Astrocyte (in vitro differentiated cells and primary cell): Measurements from ENCODE around the gene STARD3NL. TPM values are rescaled to one million over a fixed set of nuclear protein-coding genes. Genes with fewer than 3 reads are reported as not detected.
A peak's percentile ranks its signal among the peaks of the same experiment; 100 is the strongest.

Experiments
- DNase-seq: peaks from one replicate; pipeline ENCODE4 v3.0.0-alpha.2; 2010; ENCODE audit warnings: low read depth
- FAIRE-seq: peaks from 2 replicates; lab custom pipeline; 2011; peaks lifted over from hg19 to GRCh38; lab: Jason Lieb, UNC
- H2AFZ ChIP-seq: 2 replicates; pipeline ENCODE4 v1.6.0; 2012; ENCODE audit warnings: low read depth, low read length, inconsistent platforms
- H3K27ac ChIP-seq: 2 replicates; pipeline ENCODE4 v1.5.1; 2011; ENCODE audit warnings: low read depth, low read length, inconsistent platforms
- H3K27me3 ChIP-seq: 2 replicates; pipeline ENCODE4 v1.6.0; 2011; ENCODE audit warnings: low read length, inconsistent platforms; ENCODE audit not compliant: insufficient read depth
- H3K36me3 ChIP-seq: 2 replicates; pipeline ENCODE4 v1.5.1; 2011; ENCODE audit warnings: low read length, inconsistent platforms; ENCODE audit not compliant: insufficient read depth
- H3K4me1 ChIP-seq: 2 replicates; pipeline ENCODE4 v1.5.1; 2011; ENCODE audit warnings: low read length, inconsistent platforms; ENCODE audit not compliant: insufficient read depth
- H3K4me2 ChIP-seq: 2 replicates; pipeline ENCODE4 v1.6.0; 2012; ENCODE audit warnings: low read length, inconsistent platforms
- H3K4me3 ChIP-seq: 2 replicates; pipeline ENCODE4 v1.5.1; 2011; ENCODE audit warnings: low read depth, mild to moderate bottlenecking, low read length, inconsistent platforms; ENCODE audit not compliant: insufficient read depth
- H3K79me2 ChIP-seq: 2 replicates; pipeline ENCODE4 v1.6.0; 2012; ENCODE audit warnings: mild to moderate bottlenecking, low read length, inconsistent platforms; ENCODE audit not compliant: insufficient read depth
- H3K9ac ChIP-seq: 2 replicates; pipeline ENCODE4 v1.6.0; 2012; ENCODE audit warnings: mild to moderate bottlenecking, low read length, inconsistent platforms
- H3K9me3 ChIP-seq: 2 replicates; pipeline ENCODE4 v1.5.1; 2012; ENCODE audit warnings: low read depth, mild to moderate bottlenecking, low read length, inconsistent platforms; ENCODE audit not compliant: insufficient read depth
- H4K20me1 ChIP-seq: 2 replicates; pipeline ENCODE4 v1.6.0; 2012; ENCODE audit warnings: low read length, inconsistent platforms; ENCODE audit not compliant: insufficient read depth
- H3K27ac Mint-ChIP-seq: one replicate; pipeline ENCODE4 v1.8.0; 2021; ENCODE audit warnings: mild to moderate bottlenecking, mixed read lengths; ENCODE audit not compliant: unreplicated experiment
- H3K27me3 Mint-ChIP-seq: one replicate; pipeline ENCODE4 v1.8.0; 2021; ENCODE audit warnings: low read depth, mixed read lengths; ENCODE audit not compliant: unreplicated experiment
- H3K36me3 Mint-ChIP-seq: one replicate; pipeline ENCODE4 v1.8.0; 2021; ENCODE audit warnings: low read depth, mixed read lengths; ENCODE audit not compliant: unreplicated experiment
- H3K4me1 Mint-ChIP-seq: one replicate; pipeline ENCODE4 v1.8.0; 2021; ENCODE audit warnings: low read depth, mixed read lengths; ENCODE audit not compliant: unreplicated experiment
- H3K4me3 Mint-ChIP-seq: one replicate; pipeline ENCODE4 v1.8.0; 2021; ENCODE audit warnings: mild to moderate bottlenecking, moderate library complexity, mixed read lengths; ENCODE audit not compliant: unreplicated experiment
- H3K9me3 Mint-ChIP-seq: one replicate; pipeline ENCODE4 v1.8.0; 2021; ENCODE audit warnings: mild to moderate bottlenecking, mixed read lengths; ENCODE audit not compliant: unreplicated experiment
- EZH2 ChIP-seq: IDR thresholded peaks from 2 replicates; pipeline ENCODE4 v1.6.1; 2012; ENCODE audit warnings: mild to moderate bottlenecking, low read length, inconsistent platforms; ENCODE audit not compliant: insufficient read depth
- total RNA-seq: library from RNA; stranded (reverse); gene quantifications from 2 replicates; pipeline ENCODE4 v1.2.1, GENCODE V29; 2021
- TF ChIP-seq, protein P1 (sequence below): IDR thresholded peaks from 2 replicates; pipeline ENCODE4 v1.5.1; 2011; ENCODE audit warnings: low read depth, mild to moderate bottlenecking, inconsistent platforms, low read length, moderate library complexity; ENCODE audit not compliant: insufficient read depth

Gene STARD3NL
- total RNA-seq, 1 donor from 2014 or later = 85.8 TPM

DNA sequence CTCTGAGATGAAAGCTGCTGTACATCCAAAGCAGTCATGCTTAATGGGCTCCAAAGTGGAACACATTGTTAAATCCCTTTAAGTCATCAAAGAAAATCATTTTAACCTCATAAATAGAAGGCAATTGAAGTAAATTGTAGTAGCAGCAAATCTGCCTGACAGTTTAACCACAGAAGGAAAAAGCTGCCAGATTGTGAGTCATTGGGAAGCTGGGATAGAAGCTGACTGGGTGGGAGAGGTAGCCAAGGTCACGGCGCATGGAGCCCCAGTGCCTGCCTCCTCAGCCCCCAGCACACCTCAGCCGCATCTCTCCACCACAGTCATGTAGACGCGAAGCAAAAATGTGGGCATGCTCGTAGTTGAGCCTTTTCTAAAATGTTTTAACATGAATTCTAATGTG lies 51.3 kb downstream of the STARD3NL start:
- H3K4me3 ChIP-seq = no peak overlapping the region
- H3K36me3 ChIP-seq = peaks cover 13% of the 10 kb centered on the region
- H3K9ac ChIP-seq = no peak overlapping the region
- H3K27ac ChIP-seq = no peak overlapping the region
- H3K4me2 ChIP-seq = peak overlapping the region; percentile 26
- Mint-ChIP-seq H3K27me3 (no peaks in the 10 kb centered on the region), H3K27ac (peak overlapping the region; percentile 55), H3K9me3 (no peaks in the 10 kb centered on the region), H3K4me3 (peak overlapping the region; percentile 36), H3K4me1 (peaks cover 24% of the 10 kb centered on the region), H3K36me3 (peaks cover 7% of the 10 kb centered on the region)
- peak; percentile 87 for DNase-seq
- TF ChIP-seq EZH2 = no peak
- TF ChIP-seq, protein P1, sequence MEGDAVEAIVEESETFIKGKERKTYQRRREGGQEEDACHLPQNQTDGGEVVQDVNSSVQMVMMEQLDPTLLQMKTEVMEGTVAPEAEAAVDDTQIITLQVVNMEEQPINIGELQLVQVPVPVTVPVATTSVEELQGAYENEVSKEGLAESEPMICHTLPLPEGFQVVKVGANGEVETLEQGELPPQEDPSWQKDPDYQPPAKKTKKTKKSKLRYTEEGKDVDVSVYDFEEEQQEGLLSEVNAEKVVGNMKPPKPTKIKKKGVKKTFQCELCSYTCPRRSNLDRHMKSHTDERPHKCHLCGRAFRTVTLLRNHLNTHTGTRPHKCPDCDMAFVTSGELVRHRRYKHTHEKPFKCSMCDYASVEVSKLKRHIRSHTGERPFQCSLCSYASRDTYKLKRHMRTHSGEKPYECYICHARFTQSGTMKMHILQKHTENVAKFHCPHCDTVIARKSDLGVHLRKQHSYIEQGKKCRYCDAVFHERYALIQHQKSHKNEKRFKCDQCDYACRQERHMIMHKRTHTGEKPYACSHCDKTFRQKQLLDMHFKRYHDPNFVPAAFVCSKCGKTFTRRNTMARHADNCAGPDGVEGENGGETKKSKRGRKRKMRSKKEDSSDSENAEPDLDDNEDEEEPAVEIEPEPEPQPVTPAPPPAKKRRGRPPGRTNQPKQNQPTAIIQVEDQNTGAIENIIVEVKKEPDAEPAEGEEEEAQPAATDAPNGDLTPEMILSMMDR = no peak
- H3K4me1 ChIP-seq = peaks cover 7% of the 10 kb centered on the region
- H4K20me1 ChIP-seq = peaks cover 14% of the 10 kb centered on the region
- no peaks in the 10 kb centered on the region for H3K27me3 ChIP-seq
- H2AFZ ChIP-seq = no peak overlapping the region
- H3K9me3 ChIP-seq = no peaks in the 10 kb centered on the region
- FAIRE-seq = no peak
- H3K79me2 ChIP-seq = no peaks in the 10 kb centered on the region

DNA sequence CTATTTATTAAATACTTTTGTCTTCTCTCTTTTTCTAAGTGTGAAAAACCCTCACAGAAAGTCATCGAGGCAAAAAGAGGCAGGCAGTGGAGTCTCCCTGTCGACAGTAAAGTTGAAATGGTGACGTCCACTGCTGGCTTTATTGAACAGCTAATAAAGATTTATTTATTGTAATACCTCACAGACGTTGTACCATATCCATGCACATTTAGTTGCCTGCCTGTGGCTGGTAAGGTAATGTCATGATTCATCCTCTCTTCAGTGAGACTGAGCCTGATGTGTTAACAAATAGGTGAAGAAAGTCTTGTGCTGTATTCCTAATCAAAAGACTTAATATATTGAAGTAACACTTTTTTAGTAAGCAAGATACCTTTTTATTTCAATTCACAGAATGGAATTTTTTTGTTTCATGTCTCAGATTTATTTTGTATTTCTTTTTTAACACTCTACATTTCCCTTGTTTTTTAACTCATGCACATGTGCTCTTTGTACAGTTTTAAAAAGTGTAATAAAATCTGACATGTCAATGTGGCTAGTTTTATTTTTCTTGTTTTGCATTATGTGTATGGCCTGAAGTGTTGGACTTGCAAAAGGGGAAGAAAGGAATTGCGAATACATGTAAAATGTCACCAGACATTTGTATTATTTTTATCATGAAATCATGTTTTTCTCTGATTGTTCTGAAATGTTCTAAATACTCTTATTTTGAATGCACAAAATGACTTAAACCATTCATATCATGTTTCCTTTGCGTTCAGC lies 52.0 kb downstream of the STARD3NL start:
- Histone ChIP-seq H3K4me3 (no peak overlapping the region), H2AFZ (no peak overlapping the region), H3K9me3 (no peaks in the 10 kb centered on the region), H3K4me1 (peaks cover 7% of the 10 kb centered on the region), H3K36me3 (peaks cover 11% of the 10 kb centered on the region), H3K27me3 (no peaks in the 10 kb centered on the region), H3K27ac (no peak overlapping the region), H4K20me1 (peaks cover 14% of the 10 kb centered on the region), H3K9ac (no peak overlapping the region), H3K79me2 (no peaks in the 10 kb centered on the region), H3K4me2 (no peak overlapping the region)
- Mint-ChIP-seq H3K27me3 (no peaks in the 10 kb centered on the region), H3K9me3 (no peaks in the 10 kb centered on the region), H3K27ac (peak overlapping the region; percentile 55), H3K4me1 (peaks cover 22% of the 10 kb centered on the region), H3K4me3 (no peak overlapping the region), H3K36me3 (peaks cover 7% of the 10 kb centered on the region)
- FAIRE-seq = no peak
- peak; percentile 30 for DNase-seq
- TF ChIP-seq, protein P1 = no peak
- no peak for TF ChIP-seq EZH2
